ENCODE data around the gene FBXO30. TPM values are rescaled to one million over a fixed set of nuclear protein-coding genes. Genes with fewer than 3 reads are reported as not detected.
A peak's percentile ranks its signal among the peaks of the same experiment; 100 is the strongest.

Gene FBXO30
- total and polyA plus RNA-seq, 10 of the 15 experiments (the other 5 are each of a cell fraction or from before 2014, with no cell fraction given): 1.7 to 6.9 (median 5.3) TPM

DNA sequence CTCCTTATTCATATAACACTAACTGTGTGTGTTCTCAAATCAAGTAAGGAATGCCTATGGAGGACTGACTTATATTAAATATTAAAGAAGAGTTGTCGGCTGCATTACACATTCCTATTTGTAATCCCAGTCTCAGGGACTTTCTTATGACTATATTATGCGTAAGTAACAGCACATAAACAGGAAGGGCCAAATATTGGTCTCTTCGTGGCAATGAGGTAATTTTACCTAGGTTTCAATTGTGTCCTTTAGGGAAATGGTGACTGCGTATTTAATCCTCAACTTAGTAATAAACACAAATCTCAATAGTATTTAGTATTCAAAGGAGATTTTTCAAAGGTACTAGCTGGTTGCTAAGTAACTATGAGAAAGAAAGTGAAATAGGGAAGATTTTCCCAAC lies 56.5 kb downstream of the FBXO30 start:
- Histone ChIP-seq H4K20me1 (ENCODE audit: control insufficient read depth, insufficient read depth) (no peaks in the 10 kb centered on the region), H3K27ac (ENCODE audit: control insufficient read depth, insufficient read depth) (no peak overlapping the region), H3K4me3 (no peak overlapping the region), H3K4me1 (ENCODE audit: control insufficient read depth, insufficient read depth, low read length) (no peaks in the 10 kb centered on the region), H3K4me2 (ENCODE audit: control insufficient read depth, insufficient read depth) (no peak overlapping the region), H2AFZ (ENCODE audit: control insufficient read depth, low read depth, low read length) (no peak overlapping the region), H3K27me3 (replicated peaks in 1 of 2; ENCODE audit: control insufficient read depth in 2 of 2, insufficient read depth in 2 of 2, low read length in 1 of 2) (no peaks in the 10 kb centered on the region), H3K9me3 (replicated peaks; ENCODE audit: control insufficient read depth, insufficient read depth, low read length) (no peaks in the 10 kb centered on the region), H3K36me3 (ENCODE audit: control insufficient read depth in 2 of 2, insufficient read depth in 2 of 2, low read length in 1 of 2) (no peaks in the 10 kb centered on the region), H3K9ac (ENCODE audit: control insufficient read depth, insufficient read depth, low read length) (no peak overlapping the region), H3K79me2 (ENCODE audit: control insufficient read depth, insufficient read depth, low read length) (no peaks in the 10 kb centered on the region)
- DNase-seq (ENCODE audit: low read depth, low spot score): no peak
- no peak for FAIRE-seq
- CTCF ChIA-PET: interaction anchor here (1.9 kb wide), 1 partner anchor 19 kb away, joined by 7 read pairs; no protein-coding TSS in a partner anchor
- 42% methylated on average over 4 of the region's 4 CpGs for WGBS (ENCODE audit: insufficient coverage, insufficient replicate concordance, low lambda C conversion rate, missing lambda C conversion rate)
- RAD21 ChIA-PET (ENCODE audit: unreplicated experiment): no interaction called here
- SMC1A ChIA-PET (ENCODE audit: uncharacterized antibody, unreplicated experiment): interaction anchor here (1.0 to 1.3 kb wide), 2 partner anchors 17 to 20 kb away, joined by 3 read pairs; no protein-coding TSS in a partner anchor
- no TSS peak for BruUV-seq (replicated peaks)
- no peak for TF ChIP-seq ZNF207 (IDR thresholded peaks at IDR 0.05; ENCODE audit: borderline replicate concordance)
- no peak for TF ChIP-seq EED (IDR thresholded peaks at IDR 0.05; ENCODE audit: low read depth)
- in situ Hi-C loops (cut with MboI) (no loop called here), intact Hi-C loops (cut with micrococcal nuclease; ENCODE audit: unreplicated experiment) (no loop called here)
- POLR2A ChIA-PET: interaction anchor here (1.6 kb wide), 1 partner anchor 23 kb away, joined by 3 read pairs; the partner anchor contains the start of gene EPM2A
- peak; percentile 35 for ATAC-seq

DNA sequence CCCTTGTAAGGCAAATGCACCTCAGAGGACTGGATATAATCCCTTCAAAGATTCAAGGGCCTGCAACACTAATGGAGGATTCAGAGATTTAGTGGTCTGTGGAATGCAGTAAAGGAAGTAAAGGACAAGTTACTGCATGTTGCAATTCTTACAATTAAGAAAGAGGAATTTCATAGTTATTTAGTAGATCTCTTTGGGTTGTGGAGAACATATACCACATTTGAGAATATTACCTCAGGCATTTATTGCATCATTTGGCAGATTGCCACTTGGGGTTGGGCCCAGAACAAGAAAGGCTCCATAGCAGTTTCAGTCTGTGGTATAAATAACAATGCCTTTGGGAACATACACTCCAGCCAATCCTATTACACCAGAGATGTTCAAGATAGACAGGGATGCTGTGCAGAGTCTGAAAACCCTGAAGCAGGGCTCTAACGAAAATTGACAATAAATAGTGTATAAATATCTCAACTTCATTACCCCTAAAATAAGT lies 58.4 kb downstream of the FBXO30 start:
- Histone ChIP-seq H3K36me3 (ENCODE audit: control insufficient read depth in 2 of 2, insufficient read depth in 2 of 2, low read length in 1 of 2) (no peaks in the 10 kb centered on the region), H3K9ac (ENCODE audit: control insufficient read depth, insufficient read depth, low read length) (no peak overlapping the region), H3K27ac (ENCODE audit: control insufficient read depth, insufficient read depth) (no peak overlapping the region), H3K4me2 (ENCODE audit: control insufficient read depth, insufficient read depth) (no peak overlapping the region), H4K20me1 (ENCODE audit: control insufficient read depth, insufficient read depth) (no peaks in the 10 kb centered on the region), H3K4me3 (no peak overlapping the region), H3K9me3 (replicated peaks; ENCODE audit: control insufficient read depth, insufficient read depth, low read length) (no peaks in the 10 kb centered on the region), H3K4me1 (ENCODE audit: control insufficient read depth, insufficient read depth, low read length) (no peaks in the 10 kb centered on the region), H3K79me2 (ENCODE audit: control insufficient read depth, insufficient read depth, low read length) (no peaks in the 10 kb centered on the region), H3K27me3 (replicated peaks in 1 of 2; ENCODE audit: control insufficient read depth in 2 of 2, insufficient read depth in 2 of 2, low read length in 1 of 2) (no peaks in the 10 kb centered on the region), H2AFZ (ENCODE audit: control insufficient read depth, low read depth, low read length) (no peak overlapping the region)
- no TSS peak for BruUV-seq (replicated peaks)
- ChIA-PET SMC1A (ENCODE audit: uncharacterized antibody, unreplicated experiment) (no interaction called here), POLR2A (interaction anchor here (0.9 kb wide), 1 partner anchor 89 kb away, joined by 3 read pairs; no protein-coding TSS in a partner anchor), RAD21 (ENCODE audit: unreplicated experiment) (no interaction called here), CTCF (no interaction called here)
- intact Hi-C loops (cut with micrococcal nuclease; ENCODE audit: unreplicated experiment): no loop called here
- FAIRE-seq (no peak), DNase-seq (ENCODE audit: low read depth, low spot score) (no peak), ATAC-seq (no peak)
- in situ Hi-C loops (cut with MboI): no loop called here
- TF ChIP-seq LARP7 (IDR thresholded peaks at IDR 0.05) (no peak), FOXM1 (IDR thresholded peaks at IDR 0.05; ENCODE audit: low read depth, low read length) (no peak), IRF4 (IDR thresholded peaks at IDR 0.05; ENCODE audit: low read depth, low read length) (no peak), FOS (IDR thresholded peaks at IDR 0.05; ENCODE audit: borderline replicate concordance, extremely low read depth, insufficient read length) (no peak), MEF2B (IDR thresholded peaks at IDR 0.05; ENCODE audit: partially characterized antibody, poor library complexity, severe bottlenecking) (no peak), SMC3 (IDR thresholded peaks at IDR 0.05; ENCODE audit: borderline replicate concordance, low read length) (no peak), STAT3 (IDR thresholded peaks at IDR 0.05; ENCODE audit: low read depth, low read length) (no peak), TAF1 (IDR thresholded peaks at IDR 0.05; ENCODE audit: borderline replicate concordance, low read depth, low read length) (no peak), CTCF (IDR thresholded peaks at IDR 0.05 in 2 of 3, conservative IDR thresholded peaks at IDR 0.05 in 1 of 3; ENCODE audit: control insufficient read depth in 2 of 3, extremely low read depth in 1 of 3, insufficient read depth in 1 of 3, low read depth in 3 of 3, low read length in 3 of 3) (no peak)
- TF ChIP-seq, protein P1, sequence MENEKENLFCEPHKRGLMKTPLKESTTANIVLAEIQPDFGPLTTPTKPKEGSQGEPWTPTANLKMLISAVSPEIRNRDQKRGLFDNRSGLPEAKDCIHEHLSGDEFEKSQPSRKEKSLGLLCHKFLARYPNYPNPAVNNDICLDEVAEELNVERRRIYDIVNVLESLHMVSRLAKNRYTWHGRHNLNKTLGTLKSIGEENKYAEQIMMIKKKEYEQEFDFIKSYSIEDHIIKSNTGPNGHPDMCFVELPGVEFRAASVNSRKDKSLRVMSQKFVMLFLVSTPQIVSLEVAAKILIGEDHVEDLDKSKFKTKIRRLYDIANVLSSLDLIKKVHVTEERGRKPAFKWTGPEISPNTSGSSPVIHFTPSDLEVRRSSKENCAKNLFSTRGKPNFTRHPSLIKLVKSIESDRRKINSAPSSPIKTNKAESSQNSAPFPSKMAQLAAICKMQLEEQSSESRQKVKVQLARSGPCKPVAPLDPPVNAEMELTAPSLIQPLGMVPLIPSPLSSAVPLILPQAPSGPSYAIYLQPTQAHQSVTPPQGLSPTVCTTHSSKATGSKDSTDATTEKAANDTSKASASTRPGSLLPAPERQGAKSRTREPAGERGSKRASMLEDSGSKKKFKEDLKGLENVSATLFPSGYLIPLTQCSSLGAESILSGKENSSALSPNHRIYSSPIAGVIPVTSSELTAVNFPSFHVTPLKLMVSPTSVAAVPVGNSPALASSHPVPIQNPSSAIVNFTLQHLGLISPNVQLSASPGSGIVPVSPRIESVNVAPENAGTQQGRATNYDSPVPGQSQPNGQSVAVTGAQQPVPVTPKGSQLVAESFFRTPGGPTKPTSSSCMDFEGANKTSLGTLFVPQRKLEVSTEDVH (IDR thresholded peaks at IDR 0.05; ENCODE audit: low read depth, partially characterized antibody): no peak
- WGBS (ENCODE audit: insufficient coverage, insufficient replicate concordance, low lambda C conversion rate, missing lambda C conversion rate): 46% methylated on average over 1 of the region's 1 CpG
